GM12891 (cell line): ENCODE results near the gene NALCN.

Source experiments
- PAX5 ChIP-seq: IDR thresholded peaks from 2 replicates; pipeline ENCODE4 v1.6.1; 2011; ENCODE audit warnings: low read length, moderate library complexity, mild to moderate bottlenecking; ENCODE audit not compliant: insufficient read depth, severe bottlenecking
- POLR2A ChIP-seq: IDR thresholded peaks from 2 replicates; pipeline ENCODE4 v1.6.1; 2011; ENCODE audit warnings: low read depth, low read length, control low read depth
- POLR2AphosphoS5 ChIP-seq: IDR thresholded peaks from 2 replicates; pipeline ENCODE4 v1.6.1; 2011; ENCODE audit warnings: low read depth, low read length, control low read depth
- POU2F2 ChIP-seq: IDR thresholded peaks from 2 replicates; pipeline ENCODE4 v1.6.1; 2011; ENCODE audit warnings: low read depth, mild to moderate bottlenecking, control low read depth, low read length, moderate library complexity
- SPI1 ChIP-seq: IDR thresholded peaks from 2 replicates; pipeline ENCODE4 v1.6.1; 2011; ENCODE audit warnings: low read depth, low read length, control low read depth
- TAF1 ChIP-seq: IDR thresholded peaks from 2 replicates; pipeline ENCODE4 v1.6.1; 2011; ENCODE audit warnings: low read depth, low read length, control low read depth

DNA sequence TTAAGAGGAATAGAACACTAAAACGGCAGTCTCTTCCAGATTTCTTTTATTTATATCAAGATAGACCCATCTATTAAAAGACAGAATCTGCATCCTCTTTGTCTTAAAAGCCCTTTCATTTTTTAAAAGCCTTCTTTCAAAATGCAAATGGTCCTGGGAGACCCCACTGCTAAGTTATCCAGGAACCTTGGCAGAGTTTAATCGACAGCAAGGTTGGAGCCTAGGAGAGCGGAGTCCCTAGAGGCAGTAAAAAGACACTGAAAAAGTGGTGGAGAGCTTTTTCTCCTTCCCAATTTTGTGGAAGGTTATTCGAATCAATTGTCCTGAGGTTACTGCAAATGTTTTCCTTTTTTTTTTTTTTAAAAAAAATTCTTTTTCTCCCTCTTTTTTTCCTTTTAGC is 294.7 kb downstream of the NALCN start:
- TF ChIP-seq TAF1: no peak
- no peak for TF ChIP-seq POLR2A
- TF ChIP-seq SPI1: no peak
- no peak for TF ChIP-seq POLR2AphosphoS5
- TF ChIP-seq POU2F2: no peak
- no peak for TF ChIP-seq PAX5
